Measurements from ENCODE around the gene TMEM109. TPM values are rescaled to one million over a fixed set of nuclear protein-coding genes. Genes with fewer than 3 reads are reported as not detected.

TMEM109 gene
- polyA plus RNA-seq, 2 of the 4 experiments (the other 2 are of a cell fraction) = 40.9 to 93.0 TPM

DNA sequence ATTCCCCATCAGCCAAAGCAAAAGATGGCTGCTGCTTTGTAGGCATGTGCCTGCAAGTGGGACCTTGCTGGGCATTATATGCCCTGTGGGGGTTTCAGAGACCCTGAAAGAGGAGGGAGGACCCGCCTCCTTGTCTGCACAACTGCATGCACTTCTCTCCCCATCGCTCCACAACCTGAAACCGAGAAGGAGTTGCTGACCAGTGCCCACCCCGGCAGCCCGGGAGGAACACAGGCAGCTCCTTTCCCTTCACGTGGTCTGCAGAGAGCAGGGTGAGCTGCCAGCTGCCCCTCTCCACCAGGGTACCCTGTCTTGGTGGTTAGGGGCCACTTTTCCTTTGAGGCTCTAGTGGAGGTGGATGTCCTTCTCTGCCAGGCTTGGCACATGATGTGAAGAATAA lies 8.9 kb downstream of the TMEM109 start:
- H3K4me2 ChIP-seq = no peak overlapping the region
- H3K4me1 ChIP-seq = peaks cover 33% of the 10 kb centered on the region
- ChIA-PET POLR2A (interaction anchor here (1.6 kb wide), 1 partner anchor 9 kb away, joined by 6 read pairs; the partner anchor contains the start of gene TMEM109), CTCF (interaction anchor here (0.6 to 3.8 kb wide), 8 partner anchors 8 to 372 kb away, joined by 3 to 11 read pairs (median 5); partner anchors contain the start of genes TMEM109 and VWCE)
- H3K9me3 ChIP-seq = no peaks in the 10 kb centered on the region
- no peak overlapping the region for H3K27ac ChIP-seq
- DNase-seq (ENCODE audit: low read depth in 1 of 2, low spot score in 1 of 2) (no peak), FAIRE-seq (no peak), ATAC-seq (no peak)
- no peak for TF ChIP-seq SMC3 (IDR thresholded peaks at IDR 0.05)
- TF ChIP-seq BHLHE40 (IDR thresholded peaks at IDR 0.05; ENCODE audit: low read depth, low read length) = no peak
- TF ChIP-seq, protein P1, sequence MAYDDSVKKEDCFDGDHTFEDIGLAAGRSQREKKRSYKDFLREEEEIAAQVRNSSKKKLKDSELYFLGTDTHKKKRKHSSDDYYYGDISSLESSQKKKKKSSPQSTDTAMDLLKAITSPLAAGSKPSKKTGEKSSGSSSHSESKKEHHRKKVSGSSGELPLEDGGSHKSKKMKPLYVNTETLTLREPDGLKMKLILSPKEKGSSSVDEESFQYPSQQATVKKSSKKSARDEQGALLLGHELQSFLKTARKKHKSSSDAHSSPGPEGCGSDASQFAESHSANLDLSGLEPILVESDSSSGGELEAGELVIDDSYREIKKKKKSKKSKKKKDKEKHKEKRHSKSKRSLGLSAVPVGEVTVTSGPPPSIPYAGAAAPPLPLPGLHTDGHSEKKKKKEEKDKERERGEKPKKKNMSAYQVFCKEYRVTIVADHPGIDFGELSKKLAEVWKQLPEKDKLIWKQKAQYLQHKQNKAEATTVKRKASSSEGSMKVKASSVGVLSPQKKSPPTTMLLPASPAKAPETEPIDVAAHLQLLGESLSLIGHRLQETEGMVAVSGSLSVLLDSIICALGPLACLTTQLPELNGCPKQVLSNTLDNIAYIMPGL (CRISPR knock-in tag; IDR thresholded peaks at IDR 0.05; ENCODE audit: borderline replicate concordance) = no peak
- no peak for TF ChIP-seq RFX5 (IDR thresholded peaks at IDR 0.05)
- no peak for TF ChIP-seq HES2 (IDR thresholded peaks at IDR 0.05)
- no peak for TF ChIP-seq CHD4 (IDR thresholded peaks at IDR 0.05; ENCODE audit: borderline replicate concordance)
- TF ChIP-seq ELK1 (IDR thresholded peaks at IDR 0.05; ENCODE audit: low read depth, low read length) = no peak
- no peak for TF ChIP-seq FOSL2 (IDR thresholded peaks at IDR 0.05)
- TF ChIP-seq FOSL2 (CRISPR knock-in tag; IDR thresholded peaks at IDR 0.05) = no peak
- TF ChIP-seq CBX8 (IDR thresholded peaks at IDR 0.05) = no peak
- 88% methylated on average over 6 of the region's 6 CpGs for WGBS (ENCODE audit: missing lambda C conversion rate)
- no peak overlapping the region for H3K4me3 ChIP-seq

GRCh38 chr11:60923326-60923725 lies 9.4 kb downstream of the TMEM109 start:
- Histone ChIP-seq H3K4me2 (0 out of 3 replicates have a peak overlapping the region, but pooled peaks have one; percentile 90), H3K4me1 (peaks cover 30% of the 10 kb centered on the region), H3K4me3 (no peak overlapping the region), H3K27ac (peak overlapping the region in 1 of 2 experiments; percentile 97; a peak in 3 of 6 replicates), H3K9me3 (no peaks in the 10 kb centered on the region)
- ATAC-seq = no peak
- POLR2A ChIA-PET = interaction anchor here (1.1 to 1.6 kb wide), 2 partner anchors 8 to 10 kb away, joined by 5 to 6 read pairs; partner anchors contain the start of gene TMEM109
- no peak for FAIRE-seq
- TF ChIP-seq NR3C1 (IDR thresholded peaks at IDR 0.05) = no peak
- TF ChIP-seq CHD2 (IDR thresholded peaks at IDR 0.05; ENCODE audit: low read length, partially characterized antibody) = no peak
- no peak for TF ChIP-seq KDM5A (IDR thresholded peaks at IDR 0.05)
- no peak for TF ChIP-seq RNF2 (IDR thresholded peaks at IDR 0.05; ENCODE audit: borderline replicate concordance, low read depth)
- TF ChIP-seq SMC3 (IDR thresholded peaks at IDR 0.05) = no peak
- TF ChIP-seq ZNF302 (CRISPR knock-in tag; IDR thresholded peaks at IDR 0.05) = no peak
- TF ChIP-seq CBX2 (IDR thresholded peaks at IDR 0.05; ENCODE audit: borderline replicate concordance, low read depth) = no peak
- TF ChIP-seq, protein P2, sequence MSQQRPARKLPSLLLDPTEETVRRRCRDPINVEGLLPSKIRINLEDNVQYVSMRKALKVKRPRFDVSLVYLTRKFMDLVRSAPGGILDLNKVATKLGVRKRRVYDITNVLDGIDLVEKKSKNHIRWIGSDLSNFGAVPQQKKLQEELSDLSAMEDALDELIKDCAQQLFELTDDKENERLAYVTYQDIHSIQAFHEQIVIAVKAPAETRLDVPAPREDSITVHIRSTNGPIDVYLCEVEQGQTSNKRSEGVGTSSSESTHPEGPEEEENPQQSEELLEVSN (IDR thresholded peaks at IDR 0.05; ENCODE audit: borderline replicate concordance, low read depth) = no peak
- no peak for TF ChIP-seq FOSB (CRISPR knock-in tag; IDR thresholded peaks at IDR 0.05)
- TF ChIP-seq, protein P3, sequence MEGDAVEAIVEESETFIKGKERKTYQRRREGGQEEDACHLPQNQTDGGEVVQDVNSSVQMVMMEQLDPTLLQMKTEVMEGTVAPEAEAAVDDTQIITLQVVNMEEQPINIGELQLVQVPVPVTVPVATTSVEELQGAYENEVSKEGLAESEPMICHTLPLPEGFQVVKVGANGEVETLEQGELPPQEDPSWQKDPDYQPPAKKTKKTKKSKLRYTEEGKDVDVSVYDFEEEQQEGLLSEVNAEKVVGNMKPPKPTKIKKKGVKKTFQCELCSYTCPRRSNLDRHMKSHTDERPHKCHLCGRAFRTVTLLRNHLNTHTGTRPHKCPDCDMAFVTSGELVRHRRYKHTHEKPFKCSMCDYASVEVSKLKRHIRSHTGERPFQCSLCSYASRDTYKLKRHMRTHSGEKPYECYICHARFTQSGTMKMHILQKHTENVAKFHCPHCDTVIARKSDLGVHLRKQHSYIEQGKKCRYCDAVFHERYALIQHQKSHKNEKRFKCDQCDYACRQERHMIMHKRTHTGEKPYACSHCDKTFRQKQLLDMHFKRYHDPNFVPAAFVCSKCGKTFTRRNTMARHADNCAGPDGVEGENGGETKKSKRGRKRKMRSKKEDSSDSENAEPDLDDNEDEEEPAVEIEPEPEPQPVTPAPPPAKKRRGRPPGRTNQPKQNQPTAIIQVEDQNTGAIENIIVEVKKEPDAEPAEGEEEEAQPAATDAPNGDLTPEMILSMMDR (IDR thresholded peaks at IDR 0.05) = no peak
- TF ChIP-seq TFCP2L1 (CRISPR knock-in tag; IDR thresholded peaks at IDR 0.05) = no peak
- TF ChIP-seq KDM1A (IDR thresholded peaks at IDR 0.05; ENCODE audit: low read depth) = no peak
- DNase-seq (ENCODE audit: low read depth in 1 of 2, low spot score in 1 of 2) = no peak
- CTCF ChIA-PET = interaction anchor here (0.6 to 2.1 kb wide), 7 partner anchors 8 to 372 kb away, joined by 3 to 8 read pairs (median 4); partner anchors contain the start of genes TMEM109 and VWCE
- WGBS (ENCODE audit: missing lambda C conversion rate) = 91% methylated on average over 5 of the region's 5 CpGs
